Left ventricle myocardium inferior (tissue), 1 donor: ENCODE data around the gene SYNGR1. TPM values are rescaled to one million over a fixed set of nuclear protein-coding genes. Genes with fewer than 3 reads are reported as not detected.

Experiments used
- DNase-seq: peaks from one replicate; pipeline ENCODE4 v3.0.0-alpha.2; 2020
- H3K27ac ChIP-seq: fragments of 200-600 bp; replicated peaks from 2 replicates; pipeline ENCODE4 v1.8.0; 2021
- H3K27me3 ChIP-seq: fragments of 200-600 bp; 2 replicates; pipeline ENCODE4 v1.8.0; 2021; ENCODE audit warnings: low read depth
- H3K36me3 ChIP-seq: fragments of 200-600 bp; 2 replicates; pipeline ENCODE4 v1.8.0; 2021
- H3K4me1 ChIP-seq: fragments of 200-600 bp; 2 replicates; pipeline ENCODE4 v1.8.0; 2021
- H3K4me3 ChIP-seq: fragments of 200-600 bp; 2 replicates; pipeline ENCODE4 v1.8.0; 2021; ENCODE audit warnings: mild to moderate bottlenecking, moderate library complexity
- H3K9me3 ChIP-seq: fragments of 200-600 bp; replicated peaks from 2 replicates; pipeline ENCODE4 v1.8.0; 2021
- CTCF ChIP-seq: fragments of 200-600 bp; IDR thresholded peaks from 2 replicates; pipeline ENCODE4 v1.8.0; 2021; ENCODE audit warnings: antibody characterized with exemption, mild to moderate bottlenecking, borderline replicate concordance
- intact Hi-C: fragments of 100-400 bp; cut with micrococcal nuclease; formaldehyde crosslinking; loops from one replicate; pipeline ENCODE4 v1.11.0; 2022
- total RNA-seq: library from RNA; stranded (reverse); fragmentation: NEBNext Ultra II Directional; extraction: Animal tissue kit (Norgen Biotek cat#: 25700); gene quantifications from one replicate; pipeline ENCODE4 v1.2.1, GENCODE V29; 2021
- donor health status: DM: no; HTN: yes; CAD: no; lungs with severe emphysema.

The SYNGR1 gene
- total RNA-seq, 1 donor from 2014 or later = 37.7 TPM

GRCh38 chr22:39374801-39375200 is 25.0 kb downstream of the SYNGR1 start:
- H3K27ac ChIP-seq = no peak overlapping the region
- DNase-seq = no peak
- H3K9me3 ChIP-seq = peaks cover 8% of the 10 kb centered on the region
- peaks cover 45% of the 10 kb centered on the region for H3K36me3 ChIP-seq
- no peaks in the 10 kb centered on the region for H3K4me1 ChIP-seq
- H3K4me3 ChIP-seq = no peak overlapping the region
- TF ChIP-seq CTCF = no peak
- H3K27me3 ChIP-seq = no peaks in the 10 kb centered on the region
- intact Hi-C loops = no loop called here

GRCh38 chr22:39375646-39376045 is 25.9 kb downstream of the SYNGR1 start:
- no peak overlapping the region for H3K27ac ChIP-seq
- H3K4me3 ChIP-seq = no peak overlapping the region
- intact Hi-C loops = no loop called here
- peaks cover 45% of the 10 kb centered on the region for H3K36me3 ChIP-seq
- no peaks in the 10 kb centered on the region for H3K27me3 ChIP-seq
- no peak for DNase-seq
- peaks cover 8% of the 10 kb centered on the region for H3K9me3 ChIP-seq
- no peaks in the 10 kb centered on the region for H3K4me1 ChIP-seq
- TF ChIP-seq CTCF = no peak

- Histone ChIP-seq H3K27me3 (no peaks in the 10 kb centered on the region), H3K9me3 (no peaks in the 10 kb centered on the region), H3K27ac (no peak overlapping the region), H3K4me1 (no peaks in the 10 kb centered on the region), H3K36me3 (peaks cover 34% of the 10 kb centered on the region), H3K4me3 (no peak overlapping the region)
- TF ChIP-seq CTCF = no peak
- no peak for DNase-seq
- intact Hi-C loops = no loop called here
Observed at GRCh38 chr22:39379756-39380730, 30.3 kb downstream of the SYNGR1 start.

- Histone ChIP-seq H3K4me1 (no peaks in the 10 kb centered on the region), H3K36me3 (peaks cover 26% of the 10 kb centered on the region), H3K9me3 (no peaks in the 10 kb centered on the region), H3K27ac (no peak overlapping the region), H3K4me3 (no peak overlapping the region), H3K27me3 (no peaks in the 10 kb centered on the region)
- intact Hi-C loops = no loop called here
- DNase-seq = no peak
- no peak for TF ChIP-seq CTCF
Observed at GRCh38 chr22:39381009-39381755, 31.4 kb downstream of the SYNGR1 start.

GRCh38 chr22:39381930-39382329 is 32.1 kb downstream of the SYNGR1 start:
- Histone ChIP-seq H3K27me3 (no peaks in the 10 kb centered on the region), H3K4me1 (no peaks in the 10 kb centered on the region), H3K27ac (no peak overlapping the region), H3K4me3 (no peak overlapping the region), H3K9me3 (no peaks in the 10 kb centered on the region), H3K36me3 (peaks cover 20% of the 10 kb centered on the region)
- intact Hi-C loops = no loop called here
- DNase-seq = no peak
- no peak for TF ChIP-seq CTCF
